Measurements from ENCODE around the gene TCF7.
A peak's percentile ranks its signal among the peaks of the same experiment; 100 is the strongest.

The TCF7 gene

GRCh38 chr5:134139891-134140469, 25.5 kb downstream of the TCF7 start:
- Mint-ChIP-seq H3K27ac (peak overlapping the region; percentile 73), H3K4me1 (ENCODE audit: low read depth) (peaks cover 75% of the 10 kb centered on the region), H3K36me3 (peaks cover 12% of the 10 kb centered on the region), H3K4me3 (peak overlapping the region; percentile 20), H3K27me3 (no peaks in the 10 kb centered on the region), H3K9me3 (ENCODE audit: low read depth) (no peaks in the 10 kb centered on the region)

- Mint-ChIP-seq H3K4me3 (peak overlapping the region; percentile 5), H3K27ac (peak overlapping the region; percentile 67), H3K36me3 (peaks cover 7% of the 10 kb centered on the region), H3K27me3 (no peaks in the 10 kb centered on the region), H3K4me1 (ENCODE audit: low read depth) (peaks cover 72% of the 10 kb centered on the region), H3K9me3 (ENCODE audit: low read depth) (no peaks in the 10 kb centered on the region)
Measured at GRCh38 chr5:134140530-134141201, 26.2 kb downstream of the TCF7 start.

- H3K36me3 Mint-ChIP-seq: peaks cover 3% of the 10 kb centered on the region
- H3K9me3 Mint-ChIP-seq (ENCODE audit: low read depth): no peaks in the 10 kb centered on the region
- peaks cover 69% of the 10 kb centered on the region for H3K4me1 Mint-ChIP-seq (ENCODE audit: low read depth)
- H3K27me3 Mint-ChIP-seq: no peaks in the 10 kb centered on the region
- peak overlapping the region; percentile 67 for H3K27ac Mint-ChIP-seq
- no peak overlapping the region for H3K4me3 Mint-ChIP-seq
Measured at GRCh38 chr5:134141331-134142050, 27.0 kb downstream of the TCF7 start.

- H3K4me1 Mint-ChIP-seq (ENCODE audit: low read depth): peaks cover 65% of the 10 kb centered on the region
- no peaks in the 10 kb centered on the region for H3K9me3 Mint-ChIP-seq (ENCODE audit: low read depth)
- peaks cover 3% of the 10 kb centered on the region for H3K36me3 Mint-ChIP-seq
- H3K4me3 Mint-ChIP-seq: no peak overlapping the region
- peak overlapping the region; percentile 67 for H3K27ac Mint-ChIP-seq
- no peaks in the 10 kb centered on the region for H3K27me3 Mint-ChIP-seq
Measured at GRCh38 chr5:134142052-134142451, 27.6 kb downstream of the TCF7 start.

GRCh38 chr5:134142806-134143205, 28.3 kb downstream of the TCF7 start:
- no peak overlapping the region for H3K4me3 Mint-ChIP-seq
- H3K4me1 Mint-ChIP-seq (ENCODE audit: low read depth): peaks cover 57% of the 10 kb centered on the region
- peak overlapping the region; percentile 64 for H3K27ac Mint-ChIP-seq
- no peaks in the 10 kb centered on the region for H3K27me3 Mint-ChIP-seq
- peaks cover 3% of the 10 kb centered on the region for H3K36me3 Mint-ChIP-seq
- no peaks in the 10 kb centered on the region for H3K9me3 Mint-ChIP-seq (ENCODE audit: low read depth)

- Mint-ChIP-seq H3K36me3 (peaks cover 3% of the 10 kb centered on the region), H3K4me1 (ENCODE audit: low read depth) (peaks cover 51% of the 10 kb centered on the region), H3K27me3 (no peaks in the 10 kb centered on the region), H3K4me3 (no peak overlapping the region), H3K9me3 (ENCODE audit: low read depth) (no peaks in the 10 kb centered on the region), H3K27ac (peak overlapping the region; percentile 64)
Measured at GRCh38 chr5:134143431-134143830, 28.9 kb downstream of the TCF7 start.

- H3K36me3 Mint-ChIP-seq: peaks cover 3% of the 10 kb centered on the region
- no peaks in the 10 kb centered on the region for H3K9me3 Mint-ChIP-seq (ENCODE audit: low read depth)
- H3K27ac Mint-ChIP-seq: peak overlapping the region; percentile 86
- H3K27me3 Mint-ChIP-seq: no peaks in the 10 kb centered on the region
- H3K4me3 Mint-ChIP-seq: no peak overlapping the region
- peaks cover 45% of the 10 kb centered on the region for H3K4me1 Mint-ChIP-seq (ENCODE audit: low read depth)
Measured at GRCh38 chr5:134143944-134144941, 29.8 kb downstream of the TCF7 start.

GRCh38 chr5:134145041-134145757, 30.7 kb downstream of the TCF7 start:
- Mint-ChIP-seq H3K4me3 (no peak overlapping the region), H3K36me3 (no peaks in the 10 kb centered on the region), H3K27ac (peak overlapping the region; percentile 86), H3K27me3 (no peaks in the 10 kb centered on the region), H3K4me1 (ENCODE audit: low read depth) (peaks cover 46% of the 10 kb centered on the region), H3K9me3 (ENCODE audit: low read depth) (no peaks in the 10 kb centered on the region)

GRCh38 chr5:134145779-134146581, 31.5 kb downstream of the TCF7 start:
- Mint-ChIP-seq H3K9me3 (ENCODE audit: low read depth) (no peaks in the 10 kb centered on the region), H3K4me3 (no peak overlapping the region), H3K36me3 (no peaks in the 10 kb centered on the region), H3K27me3 (no peaks in the 10 kb centered on the region), H3K4me1 (ENCODE audit: low read depth) (peaks cover 46% of the 10 kb centered on the region), H3K27ac (peak overlapping the region; percentile 77)

- no peak overlapping the region for H3K4me3 Mint-ChIP-seq
- peaks cover 3% of the 10 kb centered on the region for H3K36me3 Mint-ChIP-seq
- peaks cover 45% of the 10 kb centered on the region for H3K4me1 Mint-ChIP-seq (ENCODE audit: low read depth)
- peak overlapping the region; percentile 70 for H3K27ac Mint-ChIP-seq
- H3K9me3 Mint-ChIP-seq (ENCODE audit: low read depth): no peaks in the 10 kb centered on the region
- H3K27me3 Mint-ChIP-seq: no peaks in the 10 kb centered on the region
Measured at GRCh38 chr5:134146651-134147518, 32.4 kb downstream of the TCF7 start.

- Mint-ChIP-seq H3K9me3 (ENCODE audit: low read depth) (no peaks in the 10 kb centered on the region), H3K27me3 (no peaks in the 10 kb centered on the region), H3K36me3 (peaks cover 5% of the 10 kb centered on the region), H3K4me3 (no peak overlapping the region), H3K27ac (peak overlapping the region; percentile 47), H3K4me1 (ENCODE audit: low read depth) (peaks cover 55% of the 10 kb centered on the region)
Measured at GRCh38 chr5:134148316-134148715, 33.8 kb downstream of the TCF7 start.

GRCh38 chr5:134148986-134149539, 34.6 kb downstream of the TCF7 start:
- Mint-ChIP-seq H3K27ac (peak overlapping the region; percentile 92), H3K27me3 (no peaks in the 10 kb centered on the region), H3K4me3 (no peak overlapping the region), H3K36me3 (peaks cover 5% of the 10 kb centered on the region), H3K9me3 (ENCODE audit: low read depth) (no peaks in the 10 kb centered on the region), H3K4me1 (ENCODE audit: low read depth) (peaks cover 63% of the 10 kb centered on the region)

Measured in activated naive CD8-positive, alpha-beta T cell (primary cell).